ENCODE results near the gene KCNQ5.

The KCNQ5 gene

DNA sequence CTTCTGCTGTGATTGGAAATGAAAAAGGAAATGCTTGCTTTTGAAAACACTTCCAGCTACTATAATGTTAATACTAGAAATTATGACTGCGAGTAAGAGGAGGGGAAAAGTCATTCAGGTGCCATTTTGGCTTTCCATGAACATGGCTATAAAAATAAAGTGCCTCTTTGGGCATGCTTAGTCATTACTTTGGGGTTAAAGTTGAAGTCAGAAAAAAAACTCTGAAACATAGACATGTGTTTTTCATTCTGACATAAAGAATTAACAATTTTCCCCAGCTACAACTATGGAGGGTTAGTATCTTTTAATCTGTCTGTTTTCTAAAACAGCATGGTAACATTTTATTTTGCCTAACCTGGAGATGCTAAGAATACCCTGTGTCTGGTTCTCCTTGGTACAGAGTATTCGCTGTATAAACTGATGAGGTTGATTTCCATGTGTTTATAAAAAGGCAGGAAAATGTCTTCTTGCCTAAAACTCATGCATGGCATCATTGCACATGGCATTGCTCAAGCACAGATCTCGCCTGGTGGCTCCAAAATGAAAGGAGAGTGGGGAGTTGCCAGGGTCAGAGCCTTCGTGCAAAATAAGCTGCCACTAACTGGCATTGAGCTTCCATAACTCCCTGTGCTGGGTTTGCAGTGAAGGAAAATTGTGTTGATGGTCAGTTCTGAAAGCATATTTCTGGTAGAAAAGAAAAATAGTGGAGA, 188.9 kb downstream of the KCNQ5 start:
- DNase-seq: no peak

GRCh38 chr6:72811971-72812421, 190.1 kb downstream of the KCNQ5 start:
- peak; percentile 85 for DNase-seq

- no peak for DNase-seq
Measured at GRCh38 chr6:72813807-72814596, 192.1 kb downstream of the KCNQ5 start.

GRCh38 chr6:72816022-72816421, 194.2 kb downstream of the KCNQ5 start:
- no peak for DNase-seq

GRCh38 chr6:72817208-72817607, 195.3 kb downstream of the KCNQ5 start:
- no peak for DNase-seq

GRCh38 chr6:72819609-72820008, 197.7 kb downstream of the KCNQ5 start:
- DNase-seq: peak; percentile 66

DNA sequence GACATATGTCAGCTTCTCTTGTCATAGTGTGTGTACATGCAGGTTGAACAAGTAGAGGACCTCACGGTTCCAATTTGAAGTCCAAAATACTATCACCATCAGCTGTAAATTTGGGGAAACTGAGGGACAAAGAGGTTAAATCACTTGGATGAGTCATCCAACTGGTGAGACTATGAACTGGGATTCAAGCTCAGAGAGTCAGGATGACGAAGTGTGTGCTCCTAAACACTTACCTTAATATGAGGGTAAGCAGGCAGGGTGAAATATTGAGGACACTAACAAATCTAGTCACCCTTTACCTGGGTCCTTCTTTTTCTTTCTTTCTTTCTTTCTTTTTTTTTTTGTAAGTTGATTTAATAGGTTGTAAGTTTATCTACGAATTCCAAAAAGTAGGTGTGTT, 198.3 kb downstream of the KCNQ5 start:
- DNase-seq: no peak

GRCh38 chr6:72820906-72821305, 199.0 kb downstream of the KCNQ5 start:
- DNase-seq: no peak

GRCh38 chr6:72822023-72822422, 200.2 kb downstream of the KCNQ5 start:
- DNase-seq: no peak

DNA sequence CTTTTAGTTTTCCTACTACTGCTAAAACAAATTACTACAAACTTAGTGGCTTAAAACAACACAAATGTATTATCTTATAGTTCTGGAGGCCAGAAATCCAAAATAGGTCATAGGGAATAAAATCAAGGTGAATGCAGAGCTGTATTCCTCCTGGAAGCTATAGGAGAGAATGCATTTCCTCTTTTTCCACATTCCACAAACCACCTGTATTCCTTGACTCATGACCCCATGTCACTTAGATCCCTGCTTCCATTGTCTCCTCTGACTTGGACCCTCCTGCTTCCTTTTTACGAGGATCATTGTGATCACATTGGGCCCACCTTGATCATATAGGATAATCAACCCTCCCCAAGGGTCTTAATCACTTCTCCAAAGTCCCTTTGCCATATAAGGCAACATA, 200.8 kb downstream of the KCNQ5 start:
- DNase-seq: no peak

- DNase-seq: no peak
Measured at GRCh38 chr6:72824833-72825232, 203.0 kb downstream of the KCNQ5 start.

DNA sequence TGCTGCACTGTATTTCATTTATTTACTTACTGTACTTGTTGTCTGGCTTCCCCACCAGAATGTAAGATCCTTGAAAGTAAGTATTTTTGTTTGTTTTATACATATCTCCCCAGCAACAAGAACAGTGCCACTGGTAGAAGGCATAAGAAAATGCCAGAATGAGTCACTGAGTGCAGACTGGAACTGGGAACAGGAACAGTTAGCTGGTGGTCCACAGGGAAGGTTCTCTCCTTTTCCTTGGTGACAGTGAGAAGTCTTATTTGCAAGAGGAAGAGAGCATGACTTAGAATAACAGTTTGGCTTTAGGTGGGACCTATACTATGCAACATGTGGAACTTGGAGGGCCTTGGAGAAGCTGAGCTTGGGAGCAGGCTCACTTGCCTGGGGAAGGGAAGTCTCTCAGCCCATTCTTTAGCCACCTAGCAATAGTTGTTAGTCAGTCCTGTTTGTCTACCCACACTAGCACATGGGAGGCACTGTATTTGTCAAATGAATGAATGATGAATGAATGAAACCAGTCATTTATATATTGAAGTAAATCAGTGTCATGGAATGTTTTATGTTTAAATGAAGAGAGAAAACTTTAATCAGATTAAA, 203.5 kb downstream of the KCNQ5 start:
- peak; percentile 73 for DNase-seq

DNA sequence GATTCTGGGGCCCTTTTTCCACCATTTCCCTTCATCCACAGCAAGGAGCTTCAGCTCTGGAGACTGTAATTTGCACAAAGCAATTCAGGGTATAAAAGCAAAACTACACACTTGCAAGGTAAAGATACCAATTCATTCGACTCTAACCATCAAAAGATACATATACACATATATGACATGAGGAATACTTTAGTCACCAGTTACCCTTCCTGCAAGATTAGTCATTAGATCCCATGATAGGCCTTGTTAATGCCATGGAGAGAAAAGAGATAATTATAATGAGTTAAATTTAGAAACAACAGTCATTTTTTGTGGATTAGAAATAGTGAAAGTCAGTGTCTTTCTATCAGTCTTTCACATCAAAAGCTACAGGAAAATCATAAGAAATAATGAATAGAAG, 204.2 kb downstream of the KCNQ5 start:
- no peak for DNase-seq

DNA sequence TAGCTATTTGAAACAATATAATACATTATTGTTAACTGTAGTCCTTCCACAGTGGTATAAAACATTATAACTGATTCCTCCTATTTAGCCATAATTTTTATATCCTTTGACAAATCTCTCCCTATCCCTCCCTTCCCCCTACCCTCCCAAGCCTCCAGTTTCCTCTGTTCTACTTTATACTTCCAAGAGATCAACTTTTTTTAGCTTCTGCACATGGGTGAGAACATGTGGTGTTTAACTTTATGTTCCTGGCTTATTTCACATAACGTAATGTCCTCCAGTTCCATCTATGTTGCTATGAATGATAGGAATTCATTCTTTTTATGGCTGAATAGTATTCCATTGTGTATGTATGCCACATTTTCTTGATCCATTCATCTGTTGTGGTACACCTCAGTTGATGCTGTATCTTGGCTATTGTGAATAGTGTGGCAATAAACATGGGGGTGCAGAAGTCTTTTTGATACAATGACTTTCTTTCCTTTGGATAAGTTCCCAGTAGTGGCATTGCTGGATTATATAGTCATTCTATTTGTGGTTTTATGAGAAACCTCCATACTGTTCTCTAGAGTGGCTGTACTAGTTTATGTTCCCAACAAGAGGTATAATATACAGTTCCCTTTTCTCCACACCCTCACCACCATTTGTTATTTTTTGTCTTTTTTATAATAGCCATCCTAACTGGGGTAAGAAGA, 205.0 kb downstream of the KCNQ5 start:
- no peak for DNase-seq

DNA sequence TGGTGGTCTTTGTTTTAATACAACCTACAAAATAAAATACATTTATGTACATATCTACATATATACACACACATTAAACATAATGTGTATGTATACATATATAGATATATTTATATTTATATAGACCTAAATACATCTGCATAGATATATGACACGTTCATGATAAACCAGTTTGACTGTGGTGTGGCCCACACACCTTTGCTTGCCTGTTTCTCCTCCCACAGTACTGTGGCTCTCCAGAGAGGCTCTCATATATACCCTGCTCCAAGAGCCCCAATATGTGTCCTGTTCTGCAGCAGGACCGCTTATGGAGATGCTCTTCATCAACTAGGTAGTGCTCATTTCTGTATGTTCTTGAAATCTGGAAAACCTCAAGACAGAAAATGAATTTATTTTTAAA, 207.0 kb downstream of the KCNQ5 start:
- no peak for DNase-seq

DNA sequence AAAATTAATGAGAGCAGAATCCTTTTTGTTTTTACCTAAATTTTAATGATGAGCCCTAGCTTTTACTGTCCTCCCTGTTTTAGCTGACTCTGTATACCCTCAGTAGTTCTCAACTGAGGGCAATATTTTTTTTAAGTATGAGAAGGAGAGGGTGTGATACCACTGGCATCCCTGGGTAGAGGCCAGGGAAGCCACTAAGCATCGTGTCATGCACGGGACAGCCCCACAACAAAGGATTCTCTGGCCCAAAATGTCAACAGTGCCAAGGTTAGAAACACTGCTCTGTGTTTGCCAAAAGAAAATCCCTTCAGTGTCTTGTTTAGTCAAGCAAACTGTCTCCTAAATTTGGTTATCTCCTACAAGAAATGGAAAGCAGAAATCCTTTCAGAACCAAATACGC, 210.4 kb downstream of the KCNQ5 start:
- DNase-seq: no peak

DNA sequence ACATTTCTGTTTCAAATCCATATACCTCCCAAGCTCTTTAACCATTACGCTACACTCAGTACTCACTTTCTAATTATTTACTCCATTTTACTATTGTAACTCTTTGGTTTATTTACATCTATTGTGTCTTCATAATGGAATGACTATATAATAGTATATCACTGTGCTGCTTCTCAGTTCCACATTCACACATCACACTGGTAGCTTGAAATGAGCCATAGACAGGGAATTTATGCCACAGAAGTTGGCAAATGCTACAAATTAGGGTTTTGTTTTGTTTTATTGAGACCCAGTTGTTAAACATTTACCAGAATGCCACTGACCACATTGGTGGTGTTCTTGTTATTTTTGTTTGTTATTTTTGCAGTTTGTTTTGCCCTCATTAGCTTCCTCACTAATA, 213.9 kb downstream of the KCNQ5 start:
- no peak for DNase-seq

DNA sequence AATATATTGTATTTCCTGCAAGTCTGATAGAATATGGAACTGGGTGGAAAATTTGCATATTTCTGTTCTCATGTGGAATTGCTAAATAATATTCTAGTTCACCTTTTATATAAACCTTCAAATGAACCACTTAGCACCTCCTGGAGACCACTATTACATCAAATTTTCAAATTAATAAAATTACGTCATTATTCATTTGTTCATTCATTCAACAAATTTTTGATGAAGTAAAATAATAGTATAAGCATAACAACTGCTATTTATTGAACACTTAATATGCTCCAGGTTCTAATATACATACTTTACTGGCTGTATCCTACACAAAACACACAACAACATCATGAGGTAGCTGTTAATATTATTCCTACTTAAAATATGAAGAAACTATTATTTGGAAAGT, 215.1 kb downstream of the KCNQ5 start:
- no peak for DNase-seq

GRCh38 chr6:72841195-72841594, 219.3 kb downstream of the KCNQ5 start:
- DNase-seq: no peak

DNA sequence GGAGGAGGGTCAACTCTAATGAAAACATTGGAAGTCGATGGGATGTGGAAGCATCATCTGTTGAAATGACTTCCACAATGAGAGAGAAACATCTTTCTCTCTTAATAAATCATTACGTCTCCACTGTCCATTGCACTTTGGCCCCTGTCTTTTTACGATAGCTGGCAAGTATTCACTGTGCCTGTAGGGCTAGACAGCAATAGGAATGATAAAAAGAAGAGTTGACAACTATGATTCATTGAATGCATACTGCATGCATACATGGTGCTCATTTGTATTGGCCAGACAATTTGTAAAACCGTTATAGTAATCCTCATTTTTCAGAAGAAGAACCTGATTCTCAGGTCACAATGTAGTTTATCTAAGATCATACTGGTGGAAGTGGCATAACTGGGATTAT, 220.3 kb downstream of the KCNQ5 start:
- DNase-seq: no peak

GRCh38 chr6:72844614-72845013, 222.8 kb downstream of the KCNQ5 start:
- DNase-seq: no peak

DNA sequence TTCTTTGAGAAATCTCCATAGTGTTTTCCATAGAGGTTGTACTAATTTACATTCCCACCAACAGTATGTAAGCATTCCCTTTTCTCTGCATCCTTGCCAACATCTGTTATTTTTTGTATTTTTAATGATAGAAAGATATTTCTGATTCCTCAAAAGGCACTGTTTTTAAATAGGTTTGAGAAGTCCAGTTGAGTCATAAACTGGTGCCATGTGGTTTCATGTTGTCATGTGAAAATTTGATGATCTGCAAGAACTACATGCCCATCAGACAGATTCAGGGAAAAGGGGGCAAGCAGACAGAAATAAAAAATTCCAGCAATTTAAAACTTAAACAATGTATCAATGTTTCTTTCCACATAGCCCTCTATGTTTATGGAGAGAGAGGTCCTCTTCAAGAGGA, 227.5 kb downstream of the KCNQ5 start:
- no peak for DNase-seq

DNA sequence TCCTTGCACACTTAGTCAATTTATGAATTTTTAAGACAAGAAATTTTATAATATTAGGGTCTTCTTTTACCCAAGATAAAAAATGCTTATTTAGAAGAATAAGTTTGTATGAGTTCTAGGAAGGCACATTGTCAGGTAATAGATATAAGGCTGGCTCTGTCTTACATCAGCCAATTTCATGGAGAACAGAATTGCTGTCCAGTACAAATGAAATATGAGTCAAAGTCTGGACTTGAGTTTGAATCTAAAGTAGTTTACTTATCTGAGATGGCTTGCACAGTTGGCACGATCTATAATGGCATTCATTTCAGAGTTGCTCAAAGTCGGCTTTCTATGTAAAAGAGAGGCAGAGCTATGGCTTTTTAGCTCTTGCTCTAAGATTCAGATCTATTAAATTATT, 228.2 kb downstream of the KCNQ5 start:
- no peak for DNase-seq

- DNase-seq: no peak
Measured at GRCh38 chr6:72850469-72850868, 228.6 kb downstream of the KCNQ5 start.

Data from islet precursor cell (in vitro differentiated cells).